Ishikawa (cell line): ENCODE data around the gene LRRC14B.

ENCODE experiments used
- CEBPB ChIP-seq: IDR thresholded peaks from 2 replicates; pipeline ENCODE4 v1.6.1; 2012
- CREB1 ChIP-seq: IDR thresholded peaks from 2 replicates; pipeline ENCODE4 v1.6.1; 2012; ENCODE audit warnings: low read depth
- EGR1 ChIP-seq: IDR thresholded peaks from 2 replicates; pipeline ENCODE4 v1.6.1; 2012
- EP300 ChIP-seq: IDR thresholded peaks from 2 replicates; pipeline ENCODE4 v1.6.1; 2012; ENCODE audit warnings: borderline replicate concordance
- FOXM1 ChIP-seq: IDR thresholded peaks from 2 replicates; pipeline ENCODE4 v1.6.1; 2012; ENCODE audit warnings: low read depth, borderline replicate concordance
- NFIC ChIP-seq: IDR thresholded peaks from 2 replicates; pipeline ENCODE4 v1.6.1; 2012
- RAD21 ChIP-seq: IDR thresholded peaks from 2 replicates; pipeline ENCODE4 v1.6.1; 2012; ENCODE audit warnings: low read depth
- TAF1 ChIP-seq: IDR thresholded peaks from 2 replicates; pipeline ENCODE4 v1.6.1; 2012; ENCODE audit warnings: low read depth, mild to moderate bottlenecking
- TCF12 ChIP-seq: IDR thresholded peaks from 2 replicates; pipeline ENCODE4 v1.6.1; 2012; ENCODE audit warnings: low read depth
- TEAD4 ChIP-seq: IDR thresholded peaks from 2 replicates; pipeline ENCODE4 v1.6.1; 2012
- YY1 ChIP-seq: IDR thresholded peaks from 2 replicates; pipeline ENCODE4 v1.6.1; 2012; ENCODE audit warnings: low read depth
- ZBTB7A ChIP-seq: IDR thresholded peaks from 2 replicates; pipeline ENCODE4 v1.6.1; 2012; ENCODE audit warnings: low read depth
- TF ChIP-seq, protein P1 (sequence below): IDR thresholded peaks from 2 replicates; pipeline ENCODE4 v1.6.1; 2012
- TF ChIP-seq, protein P2 (sequence below): IDR thresholded peaks from 2 replicates; pipeline ENCODE4 v1.6.1; 2012
- TF ChIP-seq, protein P3 (sequence below): IDR thresholded peaks from 2 replicates; pipeline ENCODE4 v1.6.1; 2012; ENCODE audit warnings: low read depth, mild to moderate bottlenecking

LRRC14B gene

GRCh38 chr5:189976-190365, 1.3 kb upstream of the LRRC14B start:
- TF ChIP-seq NFIC (no peak), CEBPB (no peak), YY1 (no peak), TAF1 (no peak), CREB1 (no peak), ZBTB7A (no peak), TEAD4 (no peak), RAD21 (no peak), EGR1 (no peak), TCF12 (no peak), EP300 (no peak), FOXM1 (no peak)
- TF ChIP-seq, protein P1, sequence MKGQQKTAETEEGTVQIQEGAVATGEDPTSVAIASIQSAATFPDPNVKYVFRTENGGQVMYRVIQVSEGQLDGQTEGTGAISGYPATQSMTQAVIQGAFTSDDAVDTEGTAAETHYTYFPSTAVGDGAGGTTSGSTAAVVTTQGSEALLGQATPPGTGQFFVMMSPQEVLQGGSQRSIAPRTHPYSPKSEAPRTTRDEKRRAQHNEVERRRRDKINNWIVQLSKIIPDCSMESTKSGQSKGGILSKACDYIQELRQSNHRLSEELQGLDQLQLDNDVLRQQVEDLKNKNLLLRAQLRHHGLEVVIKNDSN: no peak
- TF ChIP-seq, protein P2, sequence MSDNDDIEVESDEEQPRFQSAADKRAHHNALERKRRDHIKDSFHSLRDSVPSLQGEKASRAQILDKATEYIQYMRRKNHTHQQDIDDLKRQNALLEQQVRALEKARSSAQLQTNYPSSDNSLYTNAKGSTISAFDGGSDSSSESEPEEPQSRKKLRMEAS: no peak
- TF ChIP-seq, protein P3, sequence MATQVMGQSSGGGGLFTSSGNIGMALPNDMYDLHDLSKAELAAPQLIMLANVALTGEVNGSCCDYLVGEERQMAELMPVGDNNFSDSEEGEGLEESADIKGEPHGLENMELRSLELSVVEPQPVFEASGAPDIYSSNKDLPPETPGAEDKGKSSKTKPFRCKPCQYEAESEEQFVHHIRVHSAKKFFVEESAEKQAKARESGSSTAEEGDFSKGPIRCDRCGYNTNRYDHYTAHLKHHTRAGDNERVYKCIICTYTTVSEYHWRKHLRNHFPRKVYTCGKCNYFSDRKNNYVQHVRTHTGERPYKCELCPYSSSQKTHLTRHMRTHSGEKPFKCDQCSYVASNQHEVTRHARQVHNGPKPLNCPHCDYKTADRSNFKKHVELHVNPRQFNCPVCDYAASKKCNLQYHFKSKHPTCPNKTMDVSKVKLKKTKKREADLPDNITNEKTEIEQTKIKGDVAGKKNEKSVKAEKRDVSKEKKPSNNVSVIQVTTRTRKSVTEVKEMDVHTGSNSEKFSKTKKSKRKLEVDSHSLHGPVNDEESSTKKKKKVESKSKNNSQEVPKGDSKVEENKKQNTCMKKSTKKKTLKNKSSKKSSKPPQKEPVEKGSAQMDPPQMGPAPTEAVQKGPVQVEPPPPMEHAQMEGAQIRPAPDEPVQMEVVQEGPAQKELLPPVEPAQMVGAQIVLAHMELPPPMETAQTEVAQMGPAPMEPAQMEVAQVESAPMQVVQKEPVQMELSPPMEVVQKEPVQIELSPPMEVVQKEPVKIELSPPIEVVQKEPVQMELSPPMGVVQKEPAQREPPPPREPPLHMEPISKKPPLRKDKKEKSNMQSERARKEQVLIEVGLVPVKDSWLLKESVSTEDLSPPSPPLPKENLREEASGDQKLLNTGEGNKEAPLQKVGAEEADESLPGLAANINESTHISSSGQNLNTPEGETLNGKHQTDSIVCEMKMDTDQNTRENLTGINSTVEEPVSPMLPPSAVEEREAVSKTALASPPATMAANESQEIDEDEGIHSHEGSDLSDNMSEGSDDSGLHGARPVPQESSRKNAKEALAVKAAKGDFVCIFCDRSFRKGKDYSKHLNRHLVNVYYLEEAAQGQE: no peak

GRCh38 chr5:190366-191035, 794 bp upstream of the LRRC14B start:
- TF ChIP-seq TCF12: no peak
- no peak for TF ChIP-seq CEBPB
- no peak for TF ChIP-seq TAF1
- TF ChIP-seq CREB1: no peak
- TF ChIP-seq, protein P1: 0 out of 2 replicates have a peak, but pooled peaks have one; percentile 8
- no peak for TF ChIP-seq NFIC

- no peak for TF ChIP-seq TCF12
- TF ChIP-seq FOXM1: no peak
- TF ChIP-seq ZBTB7A: no peak
- no peak for TF ChIP-seq EGR1
- TF ChIP-seq, protein P2: no peak
- TF ChIP-seq, protein P3: no peak
- TF ChIP-seq TAF1: no peak
- no peak for TF ChIP-seq YY1
- TF ChIP-seq TEAD4: no peak
- TF ChIP-seq NFIC: no peak
- no peak for TF ChIP-seq EP300
These were observed 825 bp downstream of the LRRC14B start for GRCh38 chr5:191949-192690.

- no peak for TF ChIP-seq FOXM1
- TF ChIP-seq EP300: no peak
- TF ChIP-seq, protein P3: no peak
- no peak for TF ChIP-seq TEAD4
- TF ChIP-seq YY1: no peak
- no peak for TF ChIP-seq CEBPB
These were observed 1.3 kb downstream of the LRRC14B start for GRCh38 chr5:192691-192969.
